Liver (tissue), 9 donors: ENCODE measurements around the gene SLC16A9. TPM values are rescaled to one million over a fixed set of nuclear protein-coding genes. Genes with fewer than 3 reads are reported as not detected.
"Not testable (repeated sequence)": the region's sequence is repeated elsewhere in the genome, so short reads cannot be mapped to it uniquely, and the experiment has no call there.

ENCODE experiments used
- DNase-seq: peaks from one replicate; pipeline ENCODE4 v3.0.0-alpha.2; 2017; ENCODE audit warnings: low spot score
- H3K27ac ChIP-seq, 2 donors: one replicate each; pipeline ENCODE4 v1.7.0; 2013; ENCODE audit warnings: inconsistent platforms in 2 of 2, low read length in 2 of 2, control low read depth in 1 of 2, low read depth in 1 of 2, mild to moderate bottlenecking in 1 of 2
- H3K27me3 ChIP-seq, 4 donors: one replicate each; pipeline versions ENCODE4 v1.6.1 to v1.7.0; 2013; ENCODE audit warnings: low read length in 3 of 4, inconsistent platforms in 1 of 4, mild to moderate bottlenecking in 1 of 4, moderate library complexity in 1 of 4; ENCODE audit not compliant: control insufficient read depth in 4 of 4, insufficient read depth in 4 of 4
- H3K36me3 ChIP-seq, 4 donors: one replicate each; pipeline versions ENCODE4 v1.6.1 to v1.7.0; 2013; ENCODE audit warnings: low read length in 3 of 4, mild to moderate bottlenecking in 3 of 4, low read depth in 1 of 4, moderate library complexity in 1 of 4; ENCODE audit not compliant: control insufficient read depth in 4 of 4, insufficient read depth in 3 of 4
- H3K4me1 ChIP-seq, 4 donors: one replicate each; pipeline versions ENCODE4 v1.6.1 to v1.7.0; 2013; ENCODE audit warnings: low read length in 3 of 4, mild to moderate bottlenecking in 3 of 4, moderate library complexity in 1 of 4; ENCODE audit not compliant: control insufficient read depth in 4 of 4, insufficient read depth in 4 of 4
- H3K4me3 ChIP-seq, 3 donors: one replicate each; pipeline versions ENCODE4 v1.6.1 to v1.7.0; 2013; ENCODE audit warnings: low read length in 3 of 3, control low read depth in 1 of 3, low read depth in 1 of 3, mild to moderate bottlenecking in 1 of 3
- H3K9ac ChIP-seq, 2 donors: one replicate each; pipeline ENCODE4 v1.7.0; 2013; ENCODE audit warnings: low read length in 2 of 2, mild to moderate bottlenecking in 2 of 2, moderate library complexity in 2 of 2, control low read depth in 1 of 2, low read depth in 1 of 2
- H3K9me3 ChIP-seq, 4 donors: one replicate each; pipeline versions ENCODE4 v1.6.1 to v1.7.0; 2013; ENCODE audit warnings: low read length in 3 of 4; ENCODE audit not compliant: control insufficient read depth in 4 of 4
- EGR1 ChIP-seq, 2 donors: IDR thresholded peaks; 2 replicates each; pipeline ENCODE4 v1.6.1; 2016 to 2018; ENCODE audit warnings: antibody characterized with exemption in 2 of 2, low read depth in 2 of 2
- FOXA1 ChIP-seq: IDR thresholded peaks from 2 replicates; pipeline ENCODE4 v1.6.1; 2016; ENCODE audit warnings: antibody characterized with exemption
- FOXA2 ChIP-seq: IDR thresholded peaks from 2 replicates; pipeline ENCODE4 v1.6.1; 2016; ENCODE audit warnings: antibody characterized with exemption
- GABPA ChIP-seq, 2 donors: IDR thresholded peaks in 1 of 2; conservative IDR thresholded peaks in 1 of 2; 2 replicates each; pipeline ENCODE4 v1.6.1; 2016; ENCODE audit warnings: antibody characterized with exemption in 2 of 2, mild to moderate bottlenecking in 1 of 2, moderate library complexity in 1 of 2
- HNF4A ChIP-seq, 2 donors: conservative IDR thresholded peaks; 2 replicates each; pipeline ENCODE4 v1.6.1; 2016; ENCODE audit warnings: antibody characterized with exemption in 2 of 2, mild to moderate bottlenecking in 2 of 2
- HNF4G ChIP-seq: IDR thresholded peaks from 2 replicates; pipeline ENCODE4 v1.6.1; 2016; ENCODE audit warnings: antibody characterized with exemption
- NR2F2 ChIP-seq: IDR thresholded peaks from 2 replicates; pipeline ENCODE4 v1.6.1; 2016; ENCODE audit warnings: antibody characterized with exemption
- RAD21 ChIP-seq, 2 donors: IDR thresholded peaks; 2 replicates each; pipeline ENCODE4 v1.6.1; 2016; ENCODE audit warnings: antibody characterized with exemption in 2 of 2, mild to moderate bottlenecking in 2 of 2
- RXRA ChIP-seq, 2 donors: IDR thresholded peaks; 2 replicates each; pipeline ENCODE4 v1.6.1; 2017 to 2018; ENCODE audit warnings: antibody characterized with exemption in 2 of 2, mild to moderate bottlenecking in 1 of 2
- SP1 ChIP-seq: IDR thresholded peaks from 2 replicates; pipeline ENCODE4 v1.6.1; 2018; ENCODE audit warnings: antibody characterized with exemption, mild to moderate bottlenecking
- YY1 ChIP-seq: IDR thresholded peaks from 2 replicates; pipeline ENCODE4 v1.6.1; 2016; ENCODE audit warnings: antibody characterized with exemption, mild to moderate bottlenecking
- WGBS: extraction: QIAGEN DNeasy Blood & Tissue Kit; methylation state at CpG from one replicate; pipeline ENCODE4 v1.1.7; 2013; 5-methylcytosine and 5-hydroxymethylcytosine counted together
- polyA plus RNA-seq, 2 donors: library from polyadenylated mRNA; stranded (reverse) in 1 of 2; unstranded in 1 of 2; fragments of 200-250 nt in 1 of 2; fragments of >200 nt in 1 of 2; fragmentation: Nextera tagmentation in 1 of 2; extraction: Ambion mirVana in 1 of 2; gene quantifications; one replicate each; pipeline versions ENCODE4 v1.2.1 to v1.2.3, GENCODE V29; 2013 to 2015
- total RNA-seq, 2 donors: library from RNA; depleted of rRNA; stranded (reverse); fragments of >200 nt; gene quantifications; one replicate each; pipeline ENCODE4 v1.2.3, GENCODE V29; 2014
- TF ChIP-seq, protein P1 (sequence below): fragments of 150-350 bp; IDR thresholded peaks from 2 replicates; pipeline ENCODE4 v1.5.1; 2017; ENCODE audit warnings: improper control_type of control experiment, low read depth, low read length; ENCODE audit not compliant: missing input control
- TF ChIP-seq, protein P2 (sequence below): IDR thresholded peaks from 2 replicates; pipeline ENCODE4 v1.6.1; 2016; ENCODE audit warnings: antibody characterized with exemption
- donor health status: healthy.
- donor health status: healthy.
- donor health status: healthy.
- donor health status: healthy.
- donor health status: healthy.

SLC16A9 gene
- total and polyA plus RNA-seq, 4 donors: 0.18 to 9.3 (median 0.59) TPM

DNA sequence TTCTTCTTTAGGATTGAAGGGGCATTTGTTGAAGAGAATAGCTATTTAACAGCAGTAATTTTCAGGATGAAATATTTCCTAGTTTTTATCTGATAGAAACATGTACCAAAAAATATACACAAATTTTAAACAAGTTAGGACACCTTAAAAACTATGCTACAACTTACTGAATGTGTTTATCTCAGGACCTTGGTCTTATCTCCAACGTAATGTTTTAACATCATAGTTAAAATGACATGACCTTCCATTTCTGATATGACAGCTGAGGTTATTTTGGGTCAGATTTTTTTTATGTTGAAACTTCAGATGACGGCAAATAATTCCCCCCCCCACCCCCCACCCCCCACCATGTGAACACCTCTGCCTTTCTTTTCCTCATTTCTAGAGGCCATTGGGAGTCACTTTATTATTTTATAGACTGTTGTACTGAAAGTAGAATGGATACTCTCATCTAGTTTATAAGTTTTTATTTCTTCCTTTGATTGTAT lies 35.6 kb upstream of the SLC16A9 start (continued):
- TF ChIP-seq, protein P1, sequence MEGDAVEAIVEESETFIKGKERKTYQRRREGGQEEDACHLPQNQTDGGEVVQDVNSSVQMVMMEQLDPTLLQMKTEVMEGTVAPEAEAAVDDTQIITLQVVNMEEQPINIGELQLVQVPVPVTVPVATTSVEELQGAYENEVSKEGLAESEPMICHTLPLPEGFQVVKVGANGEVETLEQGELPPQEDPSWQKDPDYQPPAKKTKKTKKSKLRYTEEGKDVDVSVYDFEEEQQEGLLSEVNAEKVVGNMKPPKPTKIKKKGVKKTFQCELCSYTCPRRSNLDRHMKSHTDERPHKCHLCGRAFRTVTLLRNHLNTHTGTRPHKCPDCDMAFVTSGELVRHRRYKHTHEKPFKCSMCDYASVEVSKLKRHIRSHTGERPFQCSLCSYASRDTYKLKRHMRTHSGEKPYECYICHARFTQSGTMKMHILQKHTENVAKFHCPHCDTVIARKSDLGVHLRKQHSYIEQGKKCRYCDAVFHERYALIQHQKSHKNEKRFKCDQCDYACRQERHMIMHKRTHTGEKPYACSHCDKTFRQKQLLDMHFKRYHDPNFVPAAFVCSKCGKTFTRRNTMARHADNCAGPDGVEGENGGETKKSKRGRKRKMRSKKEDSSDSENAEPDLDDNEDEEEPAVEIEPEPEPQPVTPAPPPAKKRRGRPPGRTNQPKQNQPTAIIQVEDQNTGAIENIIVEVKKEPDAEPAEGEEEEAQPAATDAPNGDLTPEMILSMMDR: no peak
- no peak for TF ChIP-seq HNF4A (conservative IDR thresholded peaks at IDR 0.05)
- TF ChIP-seq, protein P2, sequence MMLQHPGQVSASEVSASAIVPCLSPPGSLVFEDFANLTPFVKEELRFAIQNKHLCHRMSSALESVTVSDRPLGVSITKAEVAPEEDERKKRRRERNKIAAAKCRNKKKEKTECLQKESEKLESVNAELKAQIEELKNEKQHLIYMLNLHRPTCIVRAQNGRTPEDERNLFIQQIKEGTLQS: no peak

DNA sequence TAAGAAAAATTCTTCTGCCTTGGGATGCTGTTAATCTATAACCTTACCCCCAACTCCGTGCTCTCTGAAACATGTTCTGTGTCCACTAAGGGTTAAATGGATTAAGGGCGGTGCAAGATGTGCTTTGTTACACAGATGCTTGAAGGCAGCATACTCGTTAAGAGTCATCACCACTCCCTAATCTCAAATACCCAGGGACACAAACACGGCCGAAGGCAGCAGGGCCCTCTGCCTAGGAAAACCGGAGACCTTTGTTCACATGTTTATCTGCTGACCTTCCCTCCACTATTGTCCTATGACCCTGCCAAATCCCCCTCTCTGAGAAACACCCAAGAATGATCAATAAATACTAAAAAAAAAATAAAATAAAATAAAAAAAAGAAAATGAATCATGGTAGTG lies 35.1 kb upstream of the SLC16A9 start:
- not testable (repeated sequence) for DNase-seq, H3K4me3 ChIP-seq, H3K27ac ChIP-seq, H3K9ac ChIP-seq, H3K36me3 ChIP-seq, H3K4me1 ChIP-seq, H3K27me3 ChIP-seq, H3K9me3 ChIP-seq
- 35% methylated on average over 6 of the region's 6 CpGs for WGBS

DNA sequence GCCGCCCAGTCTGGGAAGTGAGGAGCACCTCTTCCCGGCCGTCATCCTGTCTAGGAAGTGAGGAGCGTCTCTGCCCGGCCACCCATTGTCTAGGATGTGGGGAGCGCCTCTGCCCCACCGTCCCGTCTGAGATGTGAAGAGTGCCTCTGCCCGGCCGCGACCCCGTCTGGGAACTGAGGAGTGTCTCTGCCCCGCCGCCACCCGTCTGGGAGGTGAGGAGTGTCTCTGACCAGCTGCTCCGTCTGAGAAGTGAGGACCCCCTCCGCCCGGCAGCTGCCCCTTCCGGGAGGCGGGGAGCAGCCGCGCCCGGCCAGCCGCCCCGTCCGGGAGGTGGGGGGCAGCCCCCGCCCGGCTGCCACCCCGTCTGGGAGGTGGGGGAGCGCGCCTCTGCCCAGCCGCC lies 34.5 kb upstream of the SLC16A9 start:
- not testable (repeated sequence) for DNase-seq, H3K9ac ChIP-seq, H3K27me3 ChIP-seq, H3K9me3 ChIP-seq, H3K27ac ChIP-seq, H3K36me3 ChIP-seq, H3K4me3 ChIP-seq, H3K4me1 ChIP-seq
- 96% methylated on average over 32 of the region's 32 CpGs for WGBS

- Histone ChIP-seq H3K4me1 (no peaks in the 10 kb centered on the region), H3K27ac (no peak overlapping the region), H3K36me3 (no peaks in the 10 kb centered on the region), H3K27me3 (no peaks in the 10 kb centered on the region), H3K9ac (no peak overlapping the region), H3K4me3 (no peak overlapping the region), H3K9me3 (no peaks in the 10 kb centered on the region)
- no peak for TF ChIP-seq YY1
- no peak for TF ChIP-seq RXRA (IDR thresholded peaks at IDR 0.05)
- TF ChIP-seq SP1: no peak
- TF ChIP-seq, protein P2: no peak
- no peak for TF ChIP-seq RAD21 (IDR thresholded peaks at IDR 0.05)
- TF ChIP-seq FOXA1: no peak
- TF ChIP-seq NR2F2: no peak
- no peak for TF ChIP-seq HNF4G
- TF ChIP-seq EGR1 (IDR thresholded peaks at IDR 0.05; ENCODE audit: low read depth in 2 of 2): no peak
- no peak for TF ChIP-seq FOXA2
- WGBS: 74% methylated on average over 5 of the region's 5 CpGs
- DNase-seq: no peak
Observed at GRCh38 chr10:59741583-59741982, 31.9 kb upstream of the SLC16A9 start.

DNA sequence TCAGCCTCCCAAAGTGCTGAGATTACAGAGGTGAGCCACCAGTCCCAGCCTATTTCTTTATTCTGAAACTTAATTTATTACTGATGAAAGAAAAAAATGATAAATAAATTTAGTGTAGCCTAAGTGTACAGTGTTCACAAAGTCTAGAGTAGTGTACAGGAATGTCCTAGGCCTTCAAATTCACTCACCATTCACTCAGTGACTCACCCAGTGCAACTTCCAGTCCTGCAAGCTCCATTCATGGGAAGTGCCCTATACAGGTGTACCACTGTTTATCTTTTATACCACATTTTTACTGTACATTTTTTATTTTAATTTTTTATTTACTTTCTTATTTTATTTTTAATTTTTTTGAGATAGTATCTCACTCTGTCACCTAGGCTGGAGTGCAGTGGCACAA lies 31.4 kb upstream of the SLC16A9 start:
- no peaks in the 10 kb centered on the region for H3K36me3 ChIP-seq
- H3K9me3 ChIP-seq: no peaks in the 10 kb centered on the region
- H3K4me3 ChIP-seq: no peak overlapping the region
- no peak for DNase-seq
- no peaks in the 10 kb centered on the region for H3K4me1 ChIP-seq
- no peak overlapping the region for H3K9ac ChIP-seq
- no peaks in the 10 kb centered on the region for H3K27me3 ChIP-seq
- no peak overlapping the region for H3K27ac ChIP-seq
- TF ChIP-seq GABPA (IDR thresholded peaks at IDR 0.05 in 1 of 2, conservative IDR thresholded peaks at IDR 0.05 in 1 of 2) (no peak), FOXA1 (no peak), RXRA (IDR thresholded peaks at IDR 0.05) (no peak), NR2F2 (no peak), FOXA2 (no peak), SP1 (no peak)
- TF ChIP-seq, protein P1: no peak
- TF ChIP-seq, protein P2: no peak
